GM19351 (cell line): ENCODE data around the gene LIM2.

ENCODE experiments used
- ATAC-seq: cut with Tn5 transposase; IDR thresholded peaks from one replicate; pipeline ENCODE4 v1.9.1; 2021; ENCODE audit warnings: mild to moderate bottlenecking, moderate library complexity; ENCODE audit not compliant: unreplicated experiment

The LIM2 gene

DNA sequence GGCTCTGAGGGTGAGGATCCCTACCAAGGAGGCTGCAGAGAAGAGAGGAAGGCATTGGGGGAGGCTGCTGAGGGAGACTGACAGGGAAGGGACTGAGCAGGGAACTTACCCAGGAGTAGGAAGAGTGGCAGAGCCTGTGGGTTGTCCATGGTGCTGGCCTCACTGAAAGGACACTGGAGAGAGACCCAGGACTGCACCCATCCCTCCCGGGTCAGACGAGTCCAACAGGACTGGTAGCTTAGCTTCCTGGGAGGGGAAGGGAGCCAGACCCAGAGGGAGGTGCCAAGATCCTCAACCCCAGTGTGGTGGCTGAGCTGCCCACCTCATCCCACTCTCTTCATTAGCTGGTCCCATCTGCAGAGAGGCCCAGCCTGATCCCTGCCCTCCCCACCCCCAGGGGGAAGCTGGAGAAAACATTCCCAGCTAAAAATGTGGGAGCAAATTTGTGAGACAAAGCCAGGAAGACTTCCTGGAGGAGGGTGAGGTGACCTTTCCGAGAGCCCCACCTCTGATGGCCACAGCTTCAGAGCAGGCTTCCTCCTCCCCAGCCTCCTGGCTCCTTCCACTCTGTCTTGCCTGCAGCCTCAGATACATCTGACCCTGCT, 45.7 kb downstream of the LIM2 start, which contains the start of gene VSIG10L:
Gene VSIG10L, minus strand, starts transcription at position 164 of the 605 bp plus-strand sequence. Its CDS starts 15 bp downstream, at position 149.
- no peak for ATAC-seq

DNA sequence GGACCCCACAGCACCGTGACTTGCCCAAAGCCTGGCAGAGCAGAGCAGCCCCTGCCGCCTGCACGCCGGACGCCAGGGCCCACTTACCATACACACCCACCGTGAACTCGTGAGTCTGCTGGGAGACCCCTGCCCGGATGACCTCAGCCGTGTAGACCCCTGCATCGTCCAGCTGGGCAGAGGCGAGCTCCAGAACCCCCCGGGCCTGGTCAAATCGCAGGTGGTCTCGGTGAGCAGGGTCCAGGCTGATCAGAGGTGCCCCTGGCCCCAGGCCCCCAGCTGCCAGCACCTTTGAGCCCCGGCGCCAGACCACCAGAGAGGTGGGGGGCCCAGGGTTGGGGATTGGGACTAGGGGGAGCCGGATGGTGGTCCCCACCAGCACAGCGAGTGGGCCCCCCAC, 46.7 kb downstream of the LIM2 start:
- ATAC-seq: no peak

DNA sequence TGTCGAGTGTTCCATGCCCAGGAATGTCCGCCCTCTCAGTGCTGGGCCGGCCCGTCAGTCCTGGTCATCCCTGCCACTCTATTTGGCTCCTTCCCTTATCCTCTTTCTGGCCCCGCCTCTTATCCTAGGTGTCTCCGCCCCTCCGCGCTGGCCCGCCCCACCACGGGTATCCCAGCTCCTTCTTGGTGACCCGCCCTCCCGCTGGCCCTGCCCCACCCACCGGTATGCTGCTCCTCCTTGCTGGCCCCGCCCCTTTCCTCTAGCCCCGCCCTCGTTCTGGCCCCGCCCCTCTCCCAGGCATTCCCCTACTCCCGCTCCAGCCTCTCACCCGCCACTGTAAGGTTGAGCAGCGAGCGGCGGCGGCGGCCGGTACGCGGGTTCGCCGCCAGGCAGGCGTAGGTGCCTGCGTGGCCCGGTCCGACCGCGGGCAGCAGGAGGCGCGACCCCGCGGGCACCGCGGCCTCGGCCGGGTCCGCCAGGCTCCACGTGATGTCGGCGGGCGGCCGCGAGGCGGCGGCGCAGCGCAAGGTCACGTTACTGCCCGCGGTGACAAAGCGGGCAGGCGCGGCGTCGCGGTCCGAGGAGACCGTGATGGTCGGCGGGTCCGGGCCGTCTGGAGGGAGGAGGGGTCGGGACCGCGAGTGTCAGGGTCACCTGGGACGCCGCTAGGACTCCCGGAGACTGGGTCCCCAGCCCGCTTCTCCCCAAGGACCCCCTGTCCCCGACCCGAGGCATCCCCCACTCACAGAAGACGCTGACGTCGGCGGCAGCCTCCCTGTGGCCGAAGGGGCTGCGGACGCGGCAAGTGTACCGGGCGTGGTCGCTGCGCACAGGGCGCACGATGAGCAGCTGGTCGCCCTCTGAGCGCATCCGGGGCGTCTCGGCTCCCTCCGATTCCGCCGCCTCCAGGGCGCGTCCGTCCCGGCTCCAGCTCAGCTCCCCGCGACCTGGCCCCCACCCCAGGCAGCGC, 47.8 kb downstream of the LIM2 start:
- ATAC-seq: peak; percentile 60

DNA sequence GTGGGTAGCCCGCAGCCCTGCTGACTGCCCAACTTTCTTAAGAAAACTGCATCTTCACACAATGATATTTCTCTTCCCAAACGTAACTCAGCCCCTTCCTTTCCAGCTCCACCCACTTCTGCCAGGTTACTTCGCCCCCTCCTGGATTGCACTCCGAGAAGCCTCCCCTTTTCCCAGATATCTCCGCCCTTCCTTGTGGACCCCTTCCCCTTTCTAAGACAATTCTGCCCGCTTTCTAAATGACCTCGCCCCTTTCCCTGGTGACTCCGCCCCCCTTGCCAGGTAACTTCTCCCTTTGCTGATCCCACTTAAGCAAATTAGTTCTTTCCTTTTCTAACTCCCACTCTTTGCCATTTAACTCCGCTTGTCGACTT, 48.5 kb downstream of the LIM2 start:
- ATAC-seq: no peak

DNA sequence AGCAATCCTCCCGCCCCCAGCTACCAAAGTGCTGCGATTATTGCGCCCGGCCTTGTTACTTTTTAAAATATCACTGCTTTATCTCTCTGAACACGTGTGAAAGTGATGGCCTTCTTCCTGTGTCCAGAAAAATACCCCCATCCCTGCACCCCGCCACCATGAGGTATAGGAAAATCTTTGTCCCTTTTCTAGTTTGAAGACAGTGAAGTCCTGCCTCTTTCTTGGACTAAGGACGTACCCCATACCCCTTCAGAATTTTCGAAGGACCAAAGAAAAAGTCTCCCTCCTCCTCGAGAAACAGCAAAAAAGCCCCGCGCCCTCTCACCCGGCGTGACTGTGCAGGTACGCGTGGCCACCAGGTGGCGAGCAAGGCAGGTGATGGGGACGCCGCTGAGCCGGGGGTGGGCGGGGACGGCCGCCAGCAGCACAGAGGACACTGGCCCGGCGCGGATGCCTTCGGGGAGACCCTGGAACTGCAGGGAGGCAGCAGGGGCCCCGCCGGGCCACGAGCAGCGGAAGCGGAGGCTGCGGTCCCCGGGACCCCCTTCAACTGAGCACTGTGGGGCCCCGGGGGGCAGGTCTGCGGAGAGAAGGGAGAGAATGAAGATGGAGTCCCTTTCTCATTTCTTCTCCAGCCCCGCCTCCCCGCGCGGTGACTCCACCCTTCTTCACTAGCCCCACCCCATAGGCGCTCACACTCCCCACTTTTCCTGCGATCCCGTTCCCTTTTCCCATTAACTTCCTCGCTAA, 49.0 kb downstream of the LIM2 start:
- peak; percentile 63 for ATAC-seq

DNA sequence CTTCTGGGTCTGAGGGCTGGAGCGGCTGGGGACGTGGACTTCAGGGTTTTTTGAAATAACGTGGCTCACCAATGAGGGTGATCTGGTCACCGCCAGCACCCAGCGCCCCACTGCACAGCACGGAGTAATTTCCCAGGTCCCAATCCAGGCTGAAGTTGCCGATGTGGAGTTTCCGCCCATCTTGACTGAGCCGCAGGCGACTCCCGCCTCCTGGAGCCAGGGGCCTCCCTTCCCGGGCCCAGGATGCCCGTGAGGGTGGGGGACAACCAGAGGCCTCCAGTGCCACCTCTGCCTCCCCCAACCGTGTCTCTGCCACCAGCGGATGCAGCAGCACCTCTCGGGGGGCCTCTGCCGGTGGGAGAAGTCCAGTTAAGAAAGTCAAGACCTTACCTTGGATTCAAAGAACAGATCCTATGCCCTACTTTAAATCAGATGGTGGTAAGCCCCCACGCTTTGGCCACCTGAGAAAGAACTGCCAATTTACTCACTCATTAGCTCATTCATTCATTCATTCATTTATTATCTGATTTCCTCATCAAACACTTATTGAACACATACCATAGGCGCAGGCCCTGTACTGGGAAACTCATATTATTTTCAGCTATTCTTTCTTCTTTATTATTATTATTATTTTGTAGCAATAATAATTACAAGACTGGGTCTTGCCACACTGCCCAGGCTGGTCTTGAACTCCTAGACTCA, 49.8 kb downstream of the LIM2 start:
- no peak for ATAC-seq

DNA sequence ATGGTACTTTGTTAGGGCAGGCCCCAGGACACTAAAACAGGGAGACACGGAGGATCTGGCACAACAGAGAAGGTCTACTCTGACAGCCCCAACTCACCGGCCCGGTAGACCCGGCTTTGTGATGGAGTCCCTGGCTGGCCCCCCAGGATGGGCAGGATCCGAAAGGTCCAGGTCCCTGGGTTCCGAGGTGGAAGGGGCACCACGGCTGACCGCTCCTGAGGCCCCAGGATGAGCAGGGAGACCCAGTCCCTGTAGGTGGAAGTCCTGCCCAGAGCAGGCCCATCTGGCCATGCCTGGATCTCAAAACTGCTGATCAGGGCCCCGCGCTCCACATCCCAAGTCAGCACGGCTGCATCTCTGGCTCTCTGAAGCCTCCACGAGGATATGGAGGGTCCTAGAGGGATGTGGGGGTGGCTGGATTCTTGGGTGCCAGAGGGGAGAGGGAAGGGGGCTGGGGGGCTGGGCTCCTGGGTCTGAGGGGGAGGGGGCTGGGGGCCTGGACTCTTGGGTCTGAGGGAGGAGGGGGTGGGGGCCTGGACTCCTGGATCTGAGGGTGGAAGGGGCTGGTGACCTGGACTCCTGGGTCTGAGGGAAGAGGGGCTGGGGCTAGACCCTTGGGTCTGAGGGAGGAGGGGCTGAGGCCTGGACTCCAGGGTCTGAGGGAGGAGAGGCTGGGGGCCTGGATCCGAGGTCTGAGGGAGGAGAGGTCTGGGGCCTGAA, 50.5 kb downstream of the LIM2 start:
- no peak for ATAC-seq

DNA sequence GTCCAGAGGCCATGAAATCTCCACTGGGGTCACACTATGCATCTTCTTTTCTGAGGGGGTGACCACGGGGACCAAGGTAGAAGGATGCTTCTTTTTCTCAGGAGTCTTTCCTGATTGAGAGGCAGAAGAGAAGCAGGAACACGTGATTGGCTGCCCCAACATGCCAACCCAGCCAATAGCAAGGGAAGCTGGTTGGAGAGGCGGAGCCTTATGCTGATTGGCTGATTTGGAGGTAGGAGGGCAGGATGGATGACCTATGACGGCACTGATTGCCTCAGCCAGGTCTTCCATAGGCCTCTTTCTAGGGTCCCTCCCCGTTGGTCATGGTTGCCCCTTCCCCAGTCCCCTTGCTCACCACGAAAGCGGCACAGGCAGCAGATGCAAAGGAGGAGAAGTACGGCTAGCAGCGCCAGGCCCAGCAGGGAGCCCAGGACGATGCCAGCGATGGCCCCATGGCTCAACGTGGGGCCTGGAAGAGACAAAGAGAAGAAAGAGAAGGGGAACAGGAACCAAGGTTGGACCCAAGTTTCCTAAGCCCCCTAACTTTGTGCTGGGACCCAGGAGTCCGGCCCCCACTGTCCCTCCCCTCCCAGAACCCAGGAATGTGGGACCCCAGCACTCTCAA, 53.8 kb downstream of the LIM2 start:
- no peak for ATAC-seq

DNA sequence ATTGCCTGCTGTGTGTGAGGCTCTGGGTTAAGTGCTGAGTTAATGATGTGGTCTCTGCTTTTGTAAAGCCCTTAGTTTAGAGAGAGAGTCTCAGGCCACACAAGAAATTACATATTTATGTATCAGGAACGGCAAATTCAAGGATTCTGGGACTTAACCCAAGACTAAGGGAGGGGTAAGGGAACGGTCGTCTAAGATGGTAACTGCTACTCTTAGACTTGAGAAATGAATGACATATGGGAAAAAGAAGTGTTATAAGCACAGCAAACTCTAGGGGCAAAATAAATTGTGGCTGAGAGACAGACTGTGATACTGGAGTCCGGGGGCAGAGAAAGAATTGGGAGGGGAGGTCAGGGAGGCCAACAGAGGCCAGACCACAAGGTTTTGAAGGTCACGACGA, 56.1 kb downstream of the LIM2 start:
- no peak for ATAC-seq

DNA sequence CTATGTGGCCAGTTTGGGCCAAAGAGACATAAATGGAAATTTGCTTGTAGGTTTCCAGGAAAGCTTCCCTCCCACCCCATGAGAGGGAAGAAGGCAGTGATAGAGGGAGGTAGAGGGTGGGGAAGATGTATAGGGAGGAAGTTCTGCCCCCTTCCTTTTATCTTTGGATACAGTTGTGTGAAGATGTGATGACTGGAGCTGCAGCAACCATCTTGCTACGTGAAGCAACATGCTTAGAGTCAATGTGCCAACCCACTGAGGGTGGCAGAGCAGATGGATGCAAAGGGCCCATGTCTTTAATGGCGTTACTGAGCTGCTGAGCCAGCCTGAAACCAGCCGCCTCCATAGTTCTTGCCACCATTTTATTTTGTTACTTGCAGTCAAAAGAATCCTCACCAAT, 56.6 kb downstream of the LIM2 start:
- no peak for ATAC-seq

DNA sequence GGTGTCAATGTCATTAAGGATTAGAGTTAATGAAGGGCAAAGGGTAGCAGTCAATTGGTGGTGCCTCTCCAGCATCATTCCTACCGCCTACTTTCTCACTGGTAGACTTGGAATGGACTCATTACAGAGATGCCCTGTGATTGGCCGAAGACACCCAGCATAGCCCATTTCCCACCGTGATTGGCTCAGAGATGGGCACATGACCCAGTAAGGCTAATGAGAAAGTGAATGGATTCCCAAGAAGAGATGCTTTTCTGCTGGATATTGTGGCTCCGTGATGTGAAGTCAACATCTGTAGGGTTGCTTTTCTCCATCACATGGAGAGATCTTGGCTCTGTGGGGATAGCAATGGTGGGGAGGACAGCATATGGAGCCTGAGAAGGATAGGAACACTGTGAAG, 57.4 kb downstream of the LIM2 start:
- ATAC-seq: no peak
